Measurements from ENCODE around the gene TRPC4AP.

DNA sequence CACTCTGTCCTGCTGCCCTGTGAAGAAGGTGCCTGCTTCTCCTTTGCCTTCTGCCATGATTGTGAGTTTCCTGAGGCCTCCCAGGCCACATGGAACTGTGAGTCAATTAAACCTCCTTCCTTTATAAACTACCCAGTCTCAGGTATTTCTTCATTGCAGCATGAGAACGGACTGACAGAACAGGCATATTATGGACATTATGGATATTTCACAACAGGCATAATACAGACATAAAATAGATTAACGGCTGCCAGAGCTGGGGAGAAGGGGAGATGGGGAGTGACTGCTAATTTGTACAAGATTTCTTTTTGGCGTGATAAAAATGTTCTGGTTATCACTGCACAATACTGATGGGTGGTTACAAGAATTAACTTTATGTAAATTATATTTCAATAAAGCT lies 29.4 kb downstream of the TRPC4AP start:
- TF ChIP-seq, protein P1, sequence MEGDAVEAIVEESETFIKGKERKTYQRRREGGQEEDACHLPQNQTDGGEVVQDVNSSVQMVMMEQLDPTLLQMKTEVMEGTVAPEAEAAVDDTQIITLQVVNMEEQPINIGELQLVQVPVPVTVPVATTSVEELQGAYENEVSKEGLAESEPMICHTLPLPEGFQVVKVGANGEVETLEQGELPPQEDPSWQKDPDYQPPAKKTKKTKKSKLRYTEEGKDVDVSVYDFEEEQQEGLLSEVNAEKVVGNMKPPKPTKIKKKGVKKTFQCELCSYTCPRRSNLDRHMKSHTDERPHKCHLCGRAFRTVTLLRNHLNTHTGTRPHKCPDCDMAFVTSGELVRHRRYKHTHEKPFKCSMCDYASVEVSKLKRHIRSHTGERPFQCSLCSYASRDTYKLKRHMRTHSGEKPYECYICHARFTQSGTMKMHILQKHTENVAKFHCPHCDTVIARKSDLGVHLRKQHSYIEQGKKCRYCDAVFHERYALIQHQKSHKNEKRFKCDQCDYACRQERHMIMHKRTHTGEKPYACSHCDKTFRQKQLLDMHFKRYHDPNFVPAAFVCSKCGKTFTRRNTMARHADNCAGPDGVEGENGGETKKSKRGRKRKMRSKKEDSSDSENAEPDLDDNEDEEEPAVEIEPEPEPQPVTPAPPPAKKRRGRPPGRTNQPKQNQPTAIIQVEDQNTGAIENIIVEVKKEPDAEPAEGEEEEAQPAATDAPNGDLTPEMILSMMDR (IDR thresholded peaks at IDR 0.05), result no peak
- no peak for TF ChIP-seq POLR2A (IDR thresholded peaks at IDR 0.05)
